Measurements from ENCODE around the gene ST6GALNAC4. TPM values are rescaled to one million over a fixed set of nuclear protein-coding genes. Genes with fewer than 3 reads are reported as not detected.

Gene ST6GALNAC4
- total RNA-seq, 1 experiment from 2014 or later, result 15.4 TPM

DNA sequence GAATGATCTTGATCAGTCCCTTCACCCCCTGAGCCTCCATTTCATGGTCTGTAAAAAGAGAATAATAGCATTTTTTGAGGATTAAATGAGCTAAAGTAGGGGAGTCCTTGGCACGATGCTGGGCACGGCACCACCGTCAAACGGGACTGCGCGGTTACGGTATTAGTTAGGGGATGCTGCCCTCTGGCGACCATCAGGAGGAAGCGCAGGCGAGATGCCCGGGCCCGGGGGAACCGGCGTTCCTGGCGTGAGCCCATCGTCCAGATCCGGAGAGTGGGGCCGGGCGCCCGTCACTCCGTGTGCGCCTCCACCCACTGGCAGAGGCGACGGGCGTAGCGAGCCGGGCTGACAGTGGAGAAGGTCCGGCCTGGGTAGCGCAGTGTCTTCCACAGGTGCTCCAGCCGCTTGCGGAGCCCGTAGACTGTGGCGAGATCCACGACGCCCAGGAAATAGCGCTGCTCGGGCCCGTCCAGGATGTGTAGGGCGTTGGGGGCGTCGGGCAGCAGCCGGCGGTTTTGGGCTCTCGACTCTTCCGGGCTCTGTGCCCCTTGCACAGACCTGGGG, 4.8 kb upstream of the ST6GALNAC4 start:
- no peak overlapping the region for H4K5ac ChIP-seq (ENCODE audit: insufficient read length, low read depth, low read length)
- Mint-ChIP-seq H3K27me3 (ENCODE audit: low read depth) (peaks cover 17% of the 10 kb centered on the region), H3K9me3 (no peaks in the 10 kb centered on the region; a peak in 1 of 5 replicates), H3K4me3 (no peak overlapping the region), H3K36me3 (ENCODE audit: insufficient read depth in 1 of 3, low read depth in 3 of 3) (peaks cover 2 to 6% (median 6%) of the 10 kb centered on the region in 3 experiments; a peak in 6 of 7 replicates), H3K27ac (no peak overlapping the region; a peak in 1 of 7 replicates), H3K4me1 (peaks cover 8 to 16% of the 10 kb centered on the region in 2 experiments)
- H3K4ac ChIP-seq (ENCODE audit: low read depth, low read length), result no peak overlapping the region
- no peak overlapping the region for H4K91ac ChIP-seq (ENCODE audit: insufficient read length, low read depth, low read length)
- no peaks in the 10 kb centered on the region for H3K79me1 ChIP-seq (ENCODE audit: insufficient read depth, low read depth, low read length, poor library complexity, severe bottlenecking)
- DNase-seq, result peak; percentile 75
- H2BK5ac ChIP-seq (ENCODE audit: insufficient read length, low read length), result no peak overlapping the region
- no CpG with 5 or more reads among the region's 45 CpGs for WGBS (ENCODE audit: extremely low coverage, insufficient read length, low lambda C conversion rate)
- no peak overlapping the region for H2BK15ac ChIP-seq (ENCODE audit: low read depth, low read length)
- no peak overlapping the region for H3K18ac ChIP-seq (ENCODE audit: insufficient read length, low read depth, low read length)
- no peak overlapping the region for H2AFZ ChIP-seq (ENCODE audit: low read length)
- no peak overlapping the region for H3K23ac ChIP-seq (ENCODE audit: insufficient read length, low read depth, low read length)
- H3K79me2 ChIP-seq (ENCODE audit: insufficient read depth, low read length), result no peaks in the 10 kb centered on the region
- H2BK12ac ChIP-seq (ENCODE audit: insufficient read length, low read depth, low read length), result no peak overlapping the region
- H3K27me3 ChIP-seq (ENCODE audit: insufficient read depth, low read length), result no peaks in the 10 kb centered on the region
- peaks cover 3% of the 10 kb centered on the region for H3K23me2 ChIP-seq (ENCODE audit: insufficient read length, low read depth, low read length, poor library complexity, severe bottlenecking)
- no peak overlapping the region for H3K4me2 ChIP-seq (ENCODE audit: insufficient read depth, insufficient read length, low read length)
- H3K14ac ChIP-seq (ENCODE audit: insufficient read depth, low read length), result no peak overlapping the region
- no peak overlapping the region for H2AK5ac ChIP-seq (ENCODE audit: insufficient read length, low read length)
- no peaks in the 10 kb centered on the region for H3K9me3 ChIP-seq (ENCODE audit: control insufficient read depth, low read depth, low read length)
- no peak overlapping the region for H3K27ac ChIP-seq (ENCODE audit: insufficient read length, low read depth, low read length)
- no peak overlapping the region for H4K8ac ChIP-seq (replicated peaks; ENCODE audit: insufficient read length, low read depth, low read length)
- no peaks in the 10 kb centered on the region for H4K20me1 ChIP-seq (ENCODE audit: control insufficient read depth, insufficient read depth, insufficient read length)
- no peak overlapping the region for H2BK20ac ChIP-seq (ENCODE audit: low read depth, low read length, poor library complexity, severe bottlenecking)
- H3K56ac ChIP-seq (ENCODE audit: insufficient read length, low read depth, low read length), result no peak overlapping the region
- H2BK120ac ChIP-seq (ENCODE audit: low read depth, low read length, poor library complexity, severe bottlenecking), result no peak overlapping the region
- no peak overlapping the region for H3T11ph ChIP-seq (ENCODE audit: low read length)
- no peak overlapping the region for H3K9ac ChIP-seq (ENCODE audit: extremely low read depth, insufficient read length, low read length)
- H3K4me1 ChIP-seq (ENCODE audit: insufficient read depth, low read length), result peaks cover 2% of the 10 kb centered on the region; the same call in 1 of the 2 replicates
- TF ChIP-seq, protein P1, sequence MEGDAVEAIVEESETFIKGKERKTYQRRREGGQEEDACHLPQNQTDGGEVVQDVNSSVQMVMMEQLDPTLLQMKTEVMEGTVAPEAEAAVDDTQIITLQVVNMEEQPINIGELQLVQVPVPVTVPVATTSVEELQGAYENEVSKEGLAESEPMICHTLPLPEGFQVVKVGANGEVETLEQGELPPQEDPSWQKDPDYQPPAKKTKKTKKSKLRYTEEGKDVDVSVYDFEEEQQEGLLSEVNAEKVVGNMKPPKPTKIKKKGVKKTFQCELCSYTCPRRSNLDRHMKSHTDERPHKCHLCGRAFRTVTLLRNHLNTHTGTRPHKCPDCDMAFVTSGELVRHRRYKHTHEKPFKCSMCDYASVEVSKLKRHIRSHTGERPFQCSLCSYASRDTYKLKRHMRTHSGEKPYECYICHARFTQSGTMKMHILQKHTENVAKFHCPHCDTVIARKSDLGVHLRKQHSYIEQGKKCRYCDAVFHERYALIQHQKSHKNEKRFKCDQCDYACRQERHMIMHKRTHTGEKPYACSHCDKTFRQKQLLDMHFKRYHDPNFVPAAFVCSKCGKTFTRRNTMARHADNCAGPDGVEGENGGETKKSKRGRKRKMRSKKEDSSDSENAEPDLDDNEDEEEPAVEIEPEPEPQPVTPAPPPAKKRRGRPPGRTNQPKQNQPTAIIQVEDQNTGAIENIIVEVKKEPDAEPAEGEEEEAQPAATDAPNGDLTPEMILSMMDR (conservative IDR thresholded peaks at IDR 0.05), result peak; percentile 98

Data from H9 (cell line).